HepG2 (cell line): ENCODE measurements around the gene JAGN1. TPM values are rescaled to one million over a fixed set of nuclear protein-coding genes. Genes with fewer than 3 reads are reported as not detected.

Experiments
- HOXA9 ChIP-seq: sonication (generic); formaldehyde crosslinking; IDR thresholded peaks from 2 replicates; pipeline ENCODE4 v1.8.1; 2022; ENCODE audit warnings: missing genetic modification reagents, mild to moderate bottlenecking, moderate library complexity, borderline replicate concordance
- MAFF ChIP-seq: IDR thresholded peaks from 2 replicates; pipeline ENCODE4 v1.6.1; 2011; ENCODE audit warnings: low read depth, low read length, improper control_type of control experiment
- MEIS1 ChIP-seq: sonication (generic); formaldehyde crosslinking; IDR thresholded peaks from 2 replicates; pipeline ENCODE4 v1.9.0; 2021; ENCODE audit warnings: mild to moderate bottlenecking, missing genetic modification reagents, moderate library complexity, borderline replicate concordance
- MXD4 ChIP-seq: IDR thresholded peaks from 2 replicates; pipeline ENCODE4 v1.6.1; 2016; ENCODE audit warnings: mild to moderate bottlenecking, missing biosample characterization, missing genetic modification reagents
- NR2F2 ChIP-seq: IDR thresholded peaks from 2 replicates; pipeline ENCODE4 v1.6.1; 2012; ENCODE audit warnings: low read depth, inconsistent platforms, borderline replicate concordance
- RBAK ChIP-seq: sonication (generic); formaldehyde crosslinking; IDR thresholded peaks from 2 replicates; pipeline ENCODE4 v1.5.1; 2020; ENCODE audit warnings: mild to moderate bottlenecking, missing genetic modification reagents
- SAP130 ChIP-seq: IDR thresholded peaks from 2 replicates; pipeline ENCODE4 v1.6.1; 2016; ENCODE audit warnings: low read depth
- SP1 ChIP-seq, 2 experiments: fragments of 450-650 bp in 1 of 2; sonication (generic) in 1 of 2; formaldehyde crosslinking in 1 of 2; IDR thresholded peaks; 2 replicates each; pipeline versions ENCODE4 v1.4.0 to v1.6.1; 2016 to 2020; ENCODE audit warnings: missing genetic modification reagents in 1 of 2
- ZFP90 ChIP-seq: sonication (generic); formaldehyde crosslinking; IDR thresholded peaks from 2 replicates; pipeline ENCODE4 v1.8.0; 2022; ENCODE audit warnings: missing genetic modification reagents, mild to moderate bottlenecking, inconsistent platforms, borderline replicate concordance
- ZNF460 ChIP-seq: sonication (generic); formaldehyde crosslinking; IDR thresholded peaks from 2 replicates; pipeline ENCODE4 v1.5.1; 2020; ENCODE audit warnings: missing genetic modification reagents, mild to moderate bottlenecking, borderline replicate concordance
- ZNF484 ChIP-seq: sonication (generic); formaldehyde crosslinking; IDR thresholded peaks from 2 replicates; pipeline ENCODE4 v1.5.1; 2020; ENCODE audit warnings: mild to moderate bottlenecking, low read depth, missing genetic modification reagents, borderline replicate concordance
- ZNF660 ChIP-seq: sonication (generic); formaldehyde crosslinking; IDR thresholded peaks from 2 replicates; pipeline ENCODE4 v1.5.1; 2020; ENCODE audit warnings: mild to moderate bottlenecking, low read depth, missing genetic modification reagents, borderline replicate concordance
- ZNF776 ChIP-seq: sonication (generic); formaldehyde crosslinking; IDR thresholded peaks from 2 replicates; pipeline ENCODE4 v1.4.0; 2020; ENCODE audit warnings: mild to moderate bottlenecking, missing genetic modification reagents
- polyA plus RNA-seq, 8 experiments: library from polyadenylated mRNA; depleted of rRNA in 3 of 8; stranded (reverse) in 7 of 8; unstranded in 1 of 8; fragments of >200 nt; fragmentation: Illumina TruSeq in 4 of 8; extraction: Trizol in 4 of 8; gene quantifications; 2 replicates each; pipeline versions ENCODE4 v1.2.1 to v1.2.3, GENCODE V29; 2011 to 2016; ENCODE audit warnings: low read depth in 4 of 8, missing spikeins in 1 of 8, mixed read lengths in 1 of 8; ENCODE audit not compliant: insufficient read depth in 1 of 8
- total RNA-seq, 5 experiments: library from RNA; depleted of rRNA; stranded (reverse); fragments of >200 nt; fragmentation: Illumina TruSeq; extraction: Trizol; gene quantifications; 2 replicates each; pipeline ENCODE4 v1.2.3, GENCODE V29; 2016; ENCODE audit warnings: low read depth in 1 of 5
- TF ChIP-seq, protein P1 (sequence below): IDR thresholded peaks from 2 replicates; pipeline ENCODE4 v1.6.1; 2016; ENCODE audit warnings: missing biosample characterization, missing genetic modification reagents, low read depth
- TF ChIP-seq, protein P2 (sequence below): sonication (generic); formaldehyde crosslinking; IDR thresholded peaks from 2 replicates; pipeline ENCODE4 v1.4.0; 2020; ENCODE audit warnings: missing genetic modification reagents
- TF ChIP-seq, protein P3 (sequence below): sonication (generic); formaldehyde crosslinking; IDR thresholded peaks from 2 replicates; pipeline ENCODE4 v1.5.1; 2020; ENCODE audit warnings: missing genetic modification reagents, mild to moderate bottlenecking, borderline replicate concordance
- TF ChIP-seq, protein P4 (sequence below): IDR thresholded peaks from 2 replicates; pipeline ENCODE4 v1.6.1; 2012; ENCODE audit warnings: low read depth, low read length, improper control_type of control experiment

JAGN1 gene
- total and polyA plus RNA-seq, 2 of the 13 experiments (the other 11 are each of a cell fraction or from before 2014, with no cell fraction given) = 49.9 to 50.9 TPM

DNA sequence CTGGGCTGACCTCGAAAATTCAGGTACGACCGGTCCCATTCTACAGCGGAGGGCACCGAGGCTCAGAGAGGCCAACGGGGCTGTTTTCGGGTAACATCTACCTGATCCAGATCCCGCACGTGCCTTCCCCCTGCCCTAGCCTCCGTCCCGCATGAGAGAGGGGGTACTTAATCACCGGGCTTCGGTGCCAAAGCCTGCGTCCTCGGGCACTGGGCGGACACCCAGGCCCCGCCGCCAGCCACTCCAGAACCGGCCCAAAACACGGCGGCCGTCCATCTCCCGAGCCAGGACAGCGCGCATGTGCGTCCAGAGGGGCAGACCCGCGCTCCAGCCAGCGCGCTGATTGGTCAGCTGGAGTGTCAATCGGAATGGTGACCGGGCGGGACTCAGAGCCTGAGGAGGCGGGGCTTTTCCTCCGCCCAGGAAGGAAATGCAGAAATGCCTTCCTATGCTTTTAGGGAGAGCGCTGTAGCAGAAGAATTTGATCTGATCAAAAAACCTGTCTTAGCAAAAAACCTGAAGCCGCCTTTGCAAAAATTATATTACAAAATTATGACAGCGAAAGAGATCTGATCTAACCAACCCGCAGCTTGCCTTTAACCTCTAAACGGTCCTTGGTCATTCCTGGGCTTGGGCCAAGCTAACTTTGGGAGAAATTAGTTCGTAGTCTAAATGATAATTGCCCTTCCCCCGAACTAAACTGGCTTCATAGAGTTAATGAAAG is 46.5 kb upstream of the JAGN1 start, which contains the start of gene RPUSD3 (continued):
- TF ChIP-seq, protein P1, sequence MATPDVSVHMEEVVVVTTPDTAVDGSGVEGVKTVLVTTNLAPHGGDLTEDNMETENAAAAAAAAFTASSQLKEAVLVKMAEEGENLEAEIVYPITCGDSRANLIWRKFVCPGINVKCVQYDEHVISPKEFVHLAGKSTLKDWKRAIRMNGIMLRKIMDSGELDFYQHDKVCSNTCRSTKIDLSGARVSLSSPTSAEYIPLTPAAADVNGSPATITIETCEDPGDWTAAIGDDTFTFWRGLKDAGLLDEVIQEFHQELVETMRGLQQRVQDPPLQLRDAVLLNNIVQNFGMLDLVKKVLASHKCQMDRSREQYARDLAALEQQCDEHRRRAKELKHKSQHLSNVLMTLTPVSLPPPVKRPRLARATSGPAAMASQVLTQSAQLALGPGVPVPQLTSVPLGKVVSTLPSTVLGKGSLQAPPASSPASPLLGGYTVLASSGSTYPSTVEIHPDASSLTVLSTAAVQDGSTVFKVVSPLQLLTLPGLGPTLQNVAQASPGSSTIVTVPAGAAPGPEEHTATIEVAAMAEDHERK (CRISPR knock-in tag) = no peak
- TF ChIP-seq MAFF = no peak
- peak; percentile 30; the same call in 1 of the 2 replicates for TF ChIP-seq ZNF776 (CRISPR knock-in tag)
- TF ChIP-seq MXD4 (CRISPR knock-in tag) = peak; percentile 27; the same call in 1 of the 2 replicates
- no peak for TF ChIP-seq SP1 (IDR thresholded peaks at IDR 0.05)
- TF ChIP-seq SP1 (CRISPR knock-in tag; IDR thresholded peaks at IDR 0.05) = peak; percentile 76
- no peak for TF ChIP-seq NR2F2
- TF ChIP-seq ZNF660 = no peak
- TF ChIP-seq MEIS1 (CRISPR knock-in tag) = peak; percentile 79; the same call in 1 of the 2 replicates
- no peak for TF ChIP-seq ZNF484 (CRISPR knock-in tag)
- no peak for TF ChIP-seq HOXA9 (CRISPR knock-in tag)
- TF ChIP-seq, protein P2, sequence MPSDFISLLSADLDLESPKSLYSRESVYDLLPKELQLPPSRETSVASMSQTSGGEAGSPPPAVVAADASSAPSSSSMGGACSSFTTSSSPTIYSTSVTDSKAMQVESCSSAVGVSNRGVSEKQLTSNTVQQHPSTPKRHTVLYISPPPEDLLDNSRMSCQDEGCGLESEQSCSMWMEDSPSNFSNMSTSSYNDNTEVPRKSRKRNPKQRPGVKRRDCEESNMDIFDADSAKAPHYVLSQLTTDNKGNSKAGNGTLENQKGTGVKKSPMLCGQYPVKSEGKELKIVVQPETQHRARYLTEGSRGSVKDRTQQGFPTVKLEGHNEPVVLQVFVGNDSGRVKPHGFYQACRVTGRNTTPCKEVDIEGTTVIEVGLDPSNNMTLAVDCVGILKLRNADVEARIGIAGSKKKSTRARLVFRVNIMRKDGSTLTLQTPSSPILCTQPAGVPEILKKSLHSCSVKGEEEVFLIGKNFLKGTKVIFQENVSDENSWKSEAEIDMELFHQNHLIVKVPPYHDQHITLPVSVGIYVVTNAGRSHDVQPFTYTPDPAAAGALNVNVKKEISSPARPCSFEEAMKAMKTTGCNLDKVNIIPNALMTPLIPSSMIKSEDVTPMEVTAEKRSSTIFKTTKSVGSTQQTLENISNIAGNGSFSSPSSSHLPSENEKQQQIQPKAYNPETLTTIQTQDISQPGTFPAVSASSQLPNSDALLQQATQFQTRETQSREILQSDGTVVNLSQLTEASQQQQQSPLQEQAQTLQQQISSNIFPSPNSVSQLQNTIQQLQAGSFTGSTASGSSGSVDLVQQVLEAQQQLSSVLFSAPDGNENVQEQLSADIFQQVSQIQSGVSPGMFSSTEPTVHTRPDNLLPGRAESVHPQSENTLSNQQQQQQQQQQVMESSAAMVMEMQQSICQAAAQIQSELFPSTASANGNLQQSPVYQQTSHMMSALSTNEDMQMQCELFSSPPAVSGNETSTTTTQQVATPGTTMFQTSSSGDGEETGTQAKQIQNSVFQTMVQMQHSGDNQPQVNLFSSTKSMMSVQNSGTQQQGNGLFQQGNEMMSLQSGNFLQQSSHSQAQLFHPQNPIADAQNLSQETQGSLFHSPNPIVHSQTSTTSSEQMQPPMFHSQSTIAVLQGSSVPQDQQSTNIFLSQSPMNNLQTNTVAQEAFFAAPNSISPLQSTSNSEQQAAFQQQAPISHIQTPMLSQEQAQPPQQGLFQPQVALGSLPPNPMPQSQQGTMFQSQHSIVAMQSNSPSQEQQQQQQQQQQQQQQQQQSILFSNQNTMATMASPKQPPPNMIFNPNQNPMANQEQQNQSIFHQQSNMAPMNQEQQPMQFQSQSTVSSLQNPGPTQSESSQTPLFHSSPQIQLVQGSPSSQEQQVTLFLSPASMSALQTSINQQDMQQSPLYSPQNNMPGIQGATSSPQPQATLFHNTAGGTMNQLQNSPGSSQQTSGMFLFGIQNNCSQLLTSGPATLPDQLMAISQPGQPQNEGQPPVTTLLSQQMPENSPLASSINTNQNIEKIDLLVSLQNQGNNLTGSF (CRISPR knock-in tag) = no peak
- peak; percentile 52; the same call in 1 of the 2 replicates for TF ChIP-seq ZFP90 (CRISPR knock-in tag)
- TF ChIP-seq, protein P3, sequence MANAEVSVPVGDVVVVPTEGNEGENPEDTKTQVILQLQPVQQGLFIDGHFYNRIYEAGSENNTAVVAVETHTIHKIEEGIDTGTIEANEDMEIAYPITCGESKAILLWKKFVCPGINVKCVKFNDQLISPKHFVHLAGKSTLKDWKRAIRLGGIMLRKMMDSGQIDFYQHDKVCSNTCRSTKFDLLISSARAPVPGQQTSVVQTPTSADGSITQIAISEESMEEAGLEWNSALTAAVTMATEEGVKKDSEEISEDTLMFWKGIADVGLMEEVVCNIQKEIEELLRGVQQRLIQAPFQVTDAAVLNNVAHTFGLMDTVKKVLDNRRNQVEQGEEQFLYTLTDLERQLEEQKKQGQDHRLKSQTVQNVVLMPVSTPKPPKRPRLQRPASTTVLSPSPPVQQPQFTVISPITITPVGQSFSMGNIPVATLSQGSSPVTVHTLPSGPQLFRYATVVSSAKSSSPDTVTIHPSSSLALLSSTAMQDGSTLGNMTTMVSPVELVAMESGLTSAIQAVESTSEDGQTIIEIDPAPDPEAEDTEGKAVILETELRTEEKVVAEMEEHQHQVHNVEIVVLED = peak; percentile 68; the same call in 1 of the 2 replicates
- no peak for TF ChIP-seq ZNF460 (CRISPR knock-in tag)
- no peak for TF ChIP-seq RBAK (CRISPR knock-in tag)
- peak; percentile 68 for TF ChIP-seq SAP130
- TF ChIP-seq, protein P4, sequence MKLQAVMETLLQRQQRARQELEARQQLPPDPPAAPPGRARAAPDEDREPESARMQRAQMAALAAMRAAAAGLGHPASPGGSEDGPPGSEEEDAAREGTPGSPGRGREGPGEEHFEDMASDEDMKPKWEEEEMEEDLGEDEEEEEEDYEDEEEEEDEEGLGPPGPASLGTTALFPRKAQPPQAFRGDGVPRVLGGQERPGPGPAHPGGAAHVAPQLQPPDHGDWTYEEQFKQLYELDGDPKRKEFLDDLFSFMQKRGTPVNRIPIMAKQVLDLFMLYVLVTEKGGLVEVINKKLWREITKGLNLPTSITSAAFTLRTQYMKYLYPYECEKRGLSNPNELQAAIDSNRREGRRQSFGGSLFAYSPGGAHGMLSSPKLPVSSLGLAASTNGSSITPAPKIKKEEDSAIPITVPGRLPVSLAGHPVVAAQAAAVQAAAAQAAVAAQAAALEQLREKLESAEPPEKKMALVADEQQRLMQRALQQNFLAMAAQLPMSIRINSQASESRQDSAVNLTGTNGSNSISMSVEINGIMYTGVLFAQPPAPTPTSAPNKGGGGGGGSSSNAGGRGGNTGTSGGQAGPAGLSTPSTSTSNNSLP = no peak
